Epithelial cell of esophagus (primary cell): ENCODE data around the gene ETV7.

ENCODE experiments used
- DNase-seq: peaks from one replicate; pipeline ENCODE4 v3.0.0; 2010; ENCODE audit warnings: low read depth
- H3K4me3 ChIP-seq: 2 replicates; pipeline ENCODE4 v1.5.1; 2011; ENCODE audit warnings: mild to moderate bottlenecking, low read length, control low read depth
- CTCF ChIP-seq: IDR thresholded peaks from 2 replicates; pipeline ENCODE4 v1.5.1; 2011; ENCODE audit warnings: low read depth, mild to moderate bottlenecking, low read length, control low read depth, inconsistent platforms; ENCODE audit not compliant: insufficient read depth; ENCODE audit errors: missing control alignments

ETV7 gene

DNA sequence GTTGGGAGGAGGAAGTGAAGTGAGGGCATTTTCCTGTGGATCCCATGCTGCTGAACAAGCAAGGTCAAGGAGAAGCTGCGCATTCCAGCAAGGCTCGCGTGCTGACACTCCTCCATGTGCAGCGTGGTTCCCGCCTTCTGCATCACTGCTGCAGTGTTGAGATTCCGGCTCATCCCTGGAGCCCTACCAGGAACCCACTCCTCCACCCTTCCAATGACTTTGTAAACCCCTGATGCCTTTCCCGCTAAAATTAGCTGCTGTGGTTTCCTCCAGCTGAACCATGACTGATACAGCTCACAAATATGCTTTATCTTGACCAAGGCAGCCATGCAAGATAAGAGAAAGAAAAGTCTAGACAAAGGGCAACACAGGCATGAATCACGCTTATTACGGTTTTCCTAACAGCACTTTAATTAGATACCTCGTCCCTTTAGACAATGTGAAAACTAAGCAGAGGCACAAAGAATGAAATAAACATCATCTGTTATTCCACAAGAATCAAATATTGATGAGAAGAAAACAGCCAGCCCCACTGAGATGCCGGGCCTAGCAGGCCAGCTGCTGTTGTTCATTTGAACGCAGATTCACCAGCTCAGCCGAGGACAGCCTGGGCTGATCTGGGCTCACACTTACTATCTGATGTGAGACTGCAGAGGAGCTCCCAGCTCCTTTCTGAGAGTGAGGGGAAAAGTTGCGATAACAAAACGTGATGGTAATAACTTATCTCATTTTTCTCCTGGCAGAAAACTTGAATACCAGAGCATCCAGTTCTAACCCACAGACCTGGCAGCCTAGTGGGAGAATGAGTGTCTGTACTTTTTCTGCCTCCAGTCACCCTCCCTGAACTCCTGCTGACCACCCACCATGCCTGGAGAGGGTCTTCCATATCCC is 36.5 kb downstream of the ETV7 start:
- no peak for TF ChIP-seq CTCF
- no peak for DNase-seq
- H3K4me3 ChIP-seq, result no peak overlapping the region

DNA sequence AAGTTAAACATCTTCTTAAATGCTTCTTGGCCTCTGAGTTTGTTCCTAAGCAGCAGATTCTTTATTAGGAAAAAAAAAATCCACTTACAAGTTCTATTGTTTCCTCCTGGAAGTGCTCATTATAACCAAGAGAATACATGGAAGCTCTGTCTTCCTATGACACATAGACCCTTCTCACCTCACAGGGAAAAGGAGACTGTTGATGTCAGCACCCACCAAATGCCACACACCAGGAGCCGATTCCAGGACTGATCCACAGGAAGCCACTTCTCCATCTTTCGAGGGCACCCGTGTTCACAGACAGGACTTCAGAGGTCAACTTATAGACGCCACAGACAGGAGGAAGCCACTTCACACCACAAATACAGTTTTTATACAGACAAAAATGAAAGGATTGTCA is 37.4 kb downstream of the ETV7 start:
- DNase-seq, result no peak
- no peak overlapping the region for H3K4me3 ChIP-seq

GRCh38 chr6:36349240-36349639 is 38.2 kb downstream of the ETV7 start:
- TF ChIP-seq CTCF, result no peak
- DNase-seq, result peak; percentile 87
- no peak overlapping the region for H3K4me3 ChIP-seq

More for the DNA sequence above, 37.4 kb downstream of the ETV7 start:
- TF ChIP-seq CTCF, result no peak

DNA sequence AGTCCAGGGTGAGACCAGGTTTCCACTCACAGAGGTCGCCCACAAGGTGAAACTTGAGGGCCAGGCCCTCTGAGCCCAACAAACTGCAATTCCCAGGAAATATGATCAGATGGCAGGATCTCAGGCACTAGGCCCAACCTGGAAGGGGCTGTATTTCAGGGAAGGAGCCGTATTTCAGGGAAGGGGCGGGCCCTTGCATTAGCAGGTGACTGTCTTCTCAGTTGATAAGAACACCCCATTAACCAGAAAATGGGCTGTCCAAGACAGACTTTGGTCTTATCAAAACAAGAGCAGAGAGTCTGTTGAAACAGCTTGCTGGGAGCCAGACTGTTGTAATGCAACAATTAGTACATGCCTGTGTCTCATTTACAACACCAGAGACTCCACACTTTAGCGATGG is 39.8 kb downstream of the ETV7 start:
- no peak overlapping the region for H3K4me3 ChIP-seq
- DNase-seq, result no peak
- TF ChIP-seq CTCF, result no peak

DNA sequence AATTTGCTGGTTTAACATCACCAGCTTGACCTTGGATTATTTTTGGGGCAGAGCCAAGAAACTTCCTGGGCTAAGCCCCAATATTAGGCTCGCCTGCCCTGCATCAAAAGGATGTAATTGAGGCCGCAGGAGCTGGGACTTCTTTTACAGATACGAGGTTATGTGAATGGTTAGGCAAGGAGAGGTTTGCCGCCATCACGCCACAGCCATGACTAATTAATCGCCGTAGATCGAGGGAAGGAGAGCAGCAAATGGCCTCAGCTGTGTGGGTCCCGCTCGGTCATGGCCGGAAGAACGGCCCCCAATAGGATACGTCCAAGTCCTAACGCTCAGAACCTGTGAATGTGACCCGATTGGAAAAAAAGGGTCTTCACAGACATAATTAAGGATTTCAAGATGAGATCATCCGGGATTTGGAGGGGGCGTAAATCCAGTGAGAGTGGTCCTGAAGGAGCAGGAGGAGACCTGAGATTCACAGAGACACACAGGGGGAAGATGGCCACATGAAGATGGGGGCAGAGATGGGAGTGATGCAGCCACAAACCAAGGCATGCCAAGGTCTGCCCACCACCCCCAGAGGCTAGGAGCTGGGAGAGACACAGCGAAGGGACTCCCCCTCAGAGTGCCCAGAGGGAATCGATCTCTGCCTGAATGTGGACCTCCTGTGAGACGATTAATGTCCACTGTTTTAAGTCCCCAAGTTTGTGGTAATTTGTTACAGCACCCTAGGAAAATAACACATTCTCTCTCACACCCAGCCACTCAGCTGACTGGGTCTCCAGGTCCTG is 40.8 kb downstream of the ETV7 start:
- TF ChIP-seq CTCF, result no peak
- H3K4me3 ChIP-seq, result no peak overlapping the region
- no peak for DNase-seq

GRCh38 chr6:36345681-36346466 is 41.6 kb downstream of the ETV7 start:
- TF ChIP-seq CTCF, result no peak
- H3K4me3 ChIP-seq, result no peak overlapping the region
- no peak for DNase-seq
